NCI-H774 (cell line): ENCODE data around the gene NHEJ1.

ENCODE experiments used
- DNase-seq: peaks from one replicate; lab custom pipeline; 2025; lab: John Stamatoyannopoulos, UW

The NHEJ1 gene

GRCh38 chr2:219165058-219165911 lies 4.7 kb upstream of the NHEJ1 start:
- no peak for DNase-seq

DNA sequence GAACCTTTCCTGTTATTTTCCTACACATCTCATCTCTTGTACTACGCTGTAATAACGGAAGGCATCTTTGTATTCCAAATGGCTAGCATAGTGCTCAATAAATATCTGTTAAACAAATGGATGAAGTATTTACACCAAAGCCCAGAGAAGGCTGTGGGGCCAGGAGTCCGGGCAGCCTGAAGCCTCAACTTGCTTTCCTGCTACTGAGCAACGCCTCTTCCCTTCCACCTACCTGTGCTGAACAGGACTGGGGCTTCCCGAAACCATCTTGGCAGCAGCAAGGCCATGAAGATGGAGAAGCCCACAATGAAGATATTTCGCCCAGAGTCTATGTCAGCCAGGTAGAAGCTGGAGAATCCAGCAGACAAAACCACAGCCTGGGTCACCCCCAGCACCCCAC lies 2.5 kb upstream of the NHEJ1 start:
- DNase-seq, result no peak

DNA sequence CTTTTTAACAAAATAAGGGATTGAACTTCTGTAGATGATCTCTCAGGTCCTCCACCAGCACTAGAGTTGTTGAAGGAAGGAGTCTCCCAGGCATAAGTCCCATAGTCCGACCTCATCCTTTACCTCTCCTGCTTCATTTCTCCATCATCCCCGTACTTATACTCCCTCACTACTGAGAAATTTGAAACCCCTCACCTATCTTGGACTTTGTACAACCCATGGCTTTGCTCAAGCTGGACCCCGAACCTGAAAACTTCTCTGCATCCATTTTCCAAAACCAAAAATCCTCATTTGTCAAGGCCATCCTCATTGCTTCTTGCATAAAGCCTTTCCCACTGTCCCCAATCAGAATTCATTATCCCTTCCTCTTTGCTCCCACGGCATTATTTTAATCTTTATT lies 482 bp upstream of the NHEJ1 start:
- no peak for DNase-seq

DNA sequence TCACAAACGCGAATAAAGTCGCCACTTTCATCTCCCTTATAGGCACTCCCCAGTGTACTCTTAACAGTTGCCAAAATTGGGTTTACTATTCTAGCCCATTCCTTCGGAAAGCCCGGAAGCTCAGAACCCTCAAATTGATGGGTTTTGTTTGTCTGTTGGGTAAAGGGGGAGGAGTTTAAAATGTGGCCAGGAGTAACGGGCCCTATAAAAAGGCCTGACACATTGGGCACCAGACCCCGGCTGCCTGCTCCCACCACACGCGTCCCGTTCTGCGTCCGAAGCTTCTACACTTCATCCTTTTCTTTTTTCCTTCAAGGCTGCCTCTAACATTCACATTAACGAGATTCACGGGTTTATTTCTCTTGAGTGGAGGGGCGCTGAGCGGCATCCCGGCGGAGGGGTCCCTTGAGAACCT lies 837 bp downstream of the NHEJ1 start:
- no peak for DNase-seq

DNA sequence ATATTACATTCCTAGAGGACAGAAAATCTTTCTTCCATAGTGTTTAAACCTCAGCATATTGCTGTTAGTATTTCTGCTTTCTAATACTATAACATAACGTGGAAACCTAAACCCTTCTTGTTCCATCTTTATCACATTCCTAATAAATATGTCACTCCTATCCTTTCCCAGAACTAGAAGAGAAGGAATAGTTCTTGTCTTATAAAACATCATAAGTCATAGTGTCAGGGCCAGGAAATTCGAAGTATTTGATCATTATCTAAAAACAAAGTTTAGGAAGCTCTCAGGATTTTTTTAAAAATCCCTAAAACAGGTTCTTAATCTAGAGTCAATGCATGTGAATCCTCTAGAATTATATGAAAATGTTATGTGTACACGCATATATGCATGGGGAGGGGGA lies 2.0 kb downstream of the NHEJ1 start:
- no peak for DNase-seq

DNA sequence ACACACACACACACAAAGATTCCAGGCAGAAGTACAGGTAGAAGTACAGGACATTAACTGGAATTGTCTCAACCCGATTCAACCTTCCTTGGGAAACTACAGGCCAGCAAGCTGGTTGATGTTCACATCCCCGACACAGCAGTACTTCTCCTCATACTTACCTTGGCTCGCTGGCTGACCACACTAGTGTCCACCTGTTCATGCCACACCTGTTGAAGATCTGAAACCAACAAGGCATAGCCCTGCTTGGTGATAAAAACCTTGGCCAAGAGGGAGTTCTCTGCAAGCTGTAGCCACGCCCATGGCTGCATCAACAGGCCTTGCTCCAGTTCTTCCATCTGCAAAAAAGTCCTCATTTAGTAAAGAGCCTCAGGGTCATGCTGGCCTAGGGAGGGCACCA lies 2.6 kb downstream of the NHEJ1 start:
- DNase-seq, result no peak

DNA sequence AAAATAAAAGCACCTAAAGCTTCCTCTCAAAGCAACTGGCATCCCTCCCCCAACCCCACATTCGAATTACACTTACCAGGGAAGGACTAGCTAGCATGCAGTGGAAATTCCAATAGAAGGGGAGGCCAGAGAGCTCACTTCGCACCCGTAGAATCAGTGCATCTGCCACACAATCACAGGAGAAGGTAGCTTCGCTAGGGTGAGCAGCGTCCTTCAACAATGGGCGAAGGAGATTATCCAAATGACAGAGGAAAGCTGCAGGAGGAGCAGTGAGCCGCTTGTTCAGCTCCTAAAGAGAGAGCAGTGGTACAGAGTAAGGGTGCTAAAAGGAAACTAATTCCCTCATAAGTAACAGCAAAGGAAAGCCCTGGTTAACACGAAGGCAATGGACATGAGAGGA lies 3.2 kb downstream of the NHEJ1 start:
- no peak for DNase-seq

DNA sequence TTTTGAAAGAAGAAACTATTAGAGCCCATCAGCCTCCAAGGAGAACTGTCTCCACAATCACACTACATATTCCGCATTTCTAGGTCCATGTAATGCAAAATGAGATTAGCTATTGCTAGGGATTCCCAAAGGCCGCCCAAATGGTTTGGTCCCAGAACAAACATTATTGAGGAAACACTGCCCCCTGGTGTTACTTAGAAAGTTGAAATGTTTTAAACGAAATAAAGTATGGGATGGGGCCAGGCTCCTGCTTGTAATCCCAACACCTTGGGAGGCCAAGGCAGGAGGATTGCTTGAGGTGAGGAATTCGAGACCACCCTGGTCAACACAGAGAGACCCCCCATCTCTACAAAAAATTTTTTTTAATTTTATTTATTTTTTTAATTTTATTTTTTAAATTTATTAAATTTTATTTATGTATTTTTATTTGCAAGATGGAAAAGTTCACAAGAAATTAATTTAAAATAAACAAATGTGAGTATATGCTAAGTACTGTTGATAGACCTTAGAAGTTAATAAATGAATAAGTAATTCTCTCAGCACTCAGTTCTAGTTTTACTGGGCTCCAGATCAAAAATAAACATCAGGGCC lies 5.5 kb downstream of the NHEJ1 start:
- DNase-seq, result peak; percentile 73

DNA sequence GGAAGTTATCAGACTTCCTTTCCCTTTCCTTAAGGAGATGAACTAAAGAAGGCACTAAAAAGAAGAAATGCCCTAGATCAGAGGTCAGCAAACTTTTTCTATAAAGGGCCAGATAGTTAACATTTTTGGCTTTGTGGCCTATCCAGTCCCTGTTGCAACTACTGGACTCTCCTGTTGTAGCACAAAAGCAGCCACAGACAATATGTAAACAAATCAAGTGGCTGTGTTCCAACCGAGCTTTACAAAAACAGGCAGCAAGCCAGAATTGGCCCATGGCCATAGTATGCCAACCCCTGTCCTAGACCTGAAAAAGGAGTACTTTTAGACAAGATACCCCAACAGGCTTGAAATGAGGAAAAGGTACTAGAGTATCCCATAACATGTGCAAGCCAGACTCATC lies 10.9 kb downstream of the NHEJ1 start:
- DNase-seq, result peak; percentile 43

- no peak for DNase-seq
Observed at GRCh38 chr2:219142329-219142728, 18.3 kb downstream of the NHEJ1 start.

DNA sequence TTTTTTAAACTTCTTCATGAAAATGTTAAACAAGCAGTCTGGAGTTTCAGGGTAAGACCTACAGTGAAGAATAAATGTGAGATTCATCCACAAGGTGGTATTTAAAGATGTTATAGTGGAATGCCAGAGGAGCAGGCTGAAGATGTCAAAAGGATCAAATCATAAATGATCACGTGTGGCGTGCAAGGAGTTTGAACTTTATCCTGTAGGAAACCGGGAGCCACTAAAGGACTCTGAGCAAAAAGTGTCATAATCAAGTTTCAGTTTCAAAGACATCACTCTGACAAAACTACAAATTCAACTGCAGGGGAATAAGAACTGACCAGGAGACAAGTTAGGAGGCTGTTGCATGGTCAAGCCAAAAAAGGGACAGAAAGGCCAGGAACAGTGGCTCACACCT lies 19.9 kb downstream of the NHEJ1 start:
- DNase-seq, result no peak

GRCh38 chr2:219133976-219134375 lies 26.6 kb downstream of the NHEJ1 start:
- no peak for DNase-seq

- no peak for DNase-seq
Observed at GRCh38 chr2:219131744-219132143, 28.9 kb downstream of the NHEJ1 start.

DNA sequence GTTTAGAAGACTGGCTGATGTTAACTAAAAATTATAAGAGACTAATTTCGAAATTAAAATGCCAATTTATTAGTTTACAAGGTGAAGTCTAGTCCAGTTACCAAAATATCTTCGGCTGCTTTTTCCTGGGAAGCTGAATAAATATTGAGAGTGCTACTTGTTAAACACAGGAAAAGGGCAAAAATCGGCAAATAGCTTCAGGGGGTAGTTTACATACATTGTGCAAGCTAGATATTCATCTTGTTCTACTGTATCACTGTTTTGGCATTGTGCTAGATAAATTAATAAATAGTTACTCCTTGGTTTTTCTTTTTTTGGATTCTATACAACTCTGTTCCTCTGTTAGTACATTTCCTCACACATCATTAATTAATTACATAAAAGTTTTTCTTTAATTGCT lies 29.3 kb downstream of the NHEJ1 start:
- no peak for DNase-seq

GRCh38 chr2:219129589-219129988 lies 31.0 kb downstream of the NHEJ1 start:
- DNase-seq, result no peak

GRCh38 chr2:219128396-219128795 lies 32.2 kb downstream of the NHEJ1 start:
- no peak for DNase-seq

DNA sequence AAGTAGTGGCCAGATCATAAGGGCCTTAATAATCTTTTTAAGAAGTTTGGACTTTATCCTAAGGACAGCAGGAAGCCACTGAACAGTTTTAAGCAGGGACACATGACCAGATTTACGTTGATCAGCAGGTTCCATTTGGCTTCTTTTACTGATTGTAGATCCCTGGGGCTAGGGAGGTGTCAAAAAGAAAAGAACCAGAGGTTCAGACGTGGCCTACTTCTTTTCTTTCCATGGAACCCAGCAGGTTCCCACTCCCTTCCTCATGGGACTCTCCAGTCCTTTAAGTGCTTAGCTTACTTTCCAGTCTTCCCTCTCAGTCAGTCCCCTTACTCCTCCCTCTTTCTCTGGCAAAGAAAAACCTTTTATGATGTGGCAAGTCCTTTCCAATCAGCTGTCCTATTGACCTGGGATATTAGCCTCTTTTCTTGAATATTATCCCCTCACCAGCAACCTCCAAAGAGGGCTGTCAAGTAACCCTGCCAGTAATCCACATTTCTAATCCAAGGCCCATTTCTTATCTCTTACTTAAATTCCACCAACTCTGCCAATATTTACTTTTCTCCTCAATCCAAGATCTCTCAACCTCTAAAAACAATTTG lies 33.5 kb downstream of the NHEJ1 start:
- no peak for DNase-seq

DNA sequence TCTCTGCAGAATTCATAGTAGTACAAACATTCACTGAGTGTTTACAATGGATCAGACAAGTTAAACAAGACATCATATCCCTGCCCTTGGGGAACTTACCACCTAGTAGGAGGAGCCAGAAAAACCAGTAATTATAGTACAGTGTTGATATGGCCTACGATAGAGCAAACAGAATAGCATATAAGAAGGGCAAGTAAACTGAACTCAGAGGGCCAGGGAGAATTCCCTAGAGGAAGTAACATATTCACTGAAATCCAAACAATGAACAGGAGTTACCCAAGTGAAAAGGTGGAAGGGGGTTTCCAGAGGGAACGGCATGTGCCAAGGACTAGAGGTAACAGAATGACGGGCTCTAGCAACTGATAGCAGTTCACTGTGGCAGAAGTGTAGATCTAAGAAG lies 34.1 kb downstream of the NHEJ1 start:
- DNase-seq, result no peak

DNA sequence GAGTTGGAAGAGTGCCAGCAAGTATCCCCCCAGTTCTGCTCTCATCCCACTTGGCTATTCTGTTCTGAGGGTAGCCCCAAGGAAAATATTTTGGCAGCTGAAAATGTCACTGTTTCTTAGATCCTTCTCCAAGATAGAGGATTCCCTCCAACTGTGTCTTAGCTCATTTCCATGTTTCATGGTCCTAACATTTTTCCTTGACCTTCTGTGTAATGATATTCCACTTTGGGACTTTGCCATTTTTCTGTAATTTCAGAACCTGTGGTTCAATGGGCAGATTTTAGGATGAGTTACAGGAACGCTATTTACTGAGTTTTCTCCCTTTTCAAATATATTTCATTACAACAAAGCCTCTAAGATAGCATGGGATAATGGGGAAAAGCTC lies 34.7 kb downstream of the NHEJ1 start:
- no peak for DNase-seq

GRCh38 chr2:219125225-219125885 lies 35.3 kb downstream of the NHEJ1 start:
- DNase-seq, result no peak

DNA sequence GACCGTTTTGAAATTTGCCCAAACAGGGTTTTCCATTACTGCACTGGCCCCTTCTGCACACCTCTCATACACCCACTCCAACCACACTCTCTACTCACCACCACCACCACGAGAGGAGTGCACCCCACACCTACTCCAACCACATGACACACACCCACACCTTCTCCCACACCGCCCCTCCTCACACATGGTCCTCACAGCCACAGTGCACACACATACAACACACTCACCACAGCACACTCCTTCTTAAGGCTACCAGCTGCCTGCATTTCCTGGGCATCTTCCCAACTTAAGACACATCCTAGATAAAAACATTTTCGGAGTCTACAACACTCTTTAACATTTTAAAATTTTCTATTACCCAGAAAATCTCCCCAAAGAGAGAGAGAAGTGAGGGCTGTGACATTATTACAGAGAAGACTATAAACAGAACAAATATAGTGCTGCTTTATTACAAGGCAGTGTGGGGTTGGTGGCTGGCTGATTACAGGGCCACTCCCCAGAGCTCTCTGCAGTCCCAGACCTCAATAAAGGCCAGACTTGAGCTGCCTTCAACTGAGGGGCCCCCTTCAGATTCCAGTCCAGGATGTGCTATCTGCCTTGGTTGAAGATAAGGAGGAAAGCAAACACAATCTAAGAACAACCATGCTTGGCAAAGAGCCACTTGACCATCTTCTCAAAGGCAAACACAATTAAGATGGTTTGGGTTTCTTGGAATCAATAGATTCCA lies 36.1 kb downstream of the NHEJ1 start:
- DNase-seq, result no peak
